CD4-positive, alpha-beta T cell (primary cell): Measurements from ENCODE around the gene PRKN. TPM values are rescaled to one million over a fixed set of nuclear protein-coding genes. Genes with fewer than 3 reads are reported as not detected.
"Not testable (repeated sequence)": the region's sequence is repeated elsewhere in the genome, so short reads cannot be mapped to it uniquely, and the experiment has no call there.

Source experiments
- ATAC-seq: fragments of 200-7000 bp; cut with Tn5 transposase; one replicate; pipeline ENCODE4 v1.10.0; 2022; ENCODE audit warnings: mild to moderate bottlenecking; ENCODE audit not compliant: poor library complexity
- CTCF ChIA-PET: fragments of 350-600 bp; sonication (Branson Sonifier 250); formaldehyde crosslinking; loops from one replicate; lab custom pipeline; 2021; ENCODE audit warnings: antibody characterized with exemption, inconsistent platforms; lab: Charles Lee
- POLR2A ChIA-PET: fragments of 350-600 bp; sonication (Branson Sonifier 250); formaldehyde crosslinking; loops from one replicate; lab custom pipeline; 2021; ENCODE audit warnings: antibody characterized with exemption, inconsistent platforms; lab: Charles Lee
- DNase-seq, 14 experiments: peaks; one replicate each; pipeline ENCODE4 v3.0.0-alpha.2; 2013 to 2020; ENCODE audit warnings: mixed read lengths in 2 of 14
- H3K27ac ChIP-seq, 2 donors: one replicate each; pipeline versions ENCODE4 v1.5.1 to v1.7.0; 2013; ENCODE audit warnings: low read length in 2 of 2, low read depth in 1 of 2, mild to moderate bottlenecking in 1 of 2
- H3K27me3 ChIP-seq, 2 experiments: 1 replicate in 1 of 2; 2 replicates in 1 of 2; pipeline versions ENCODE4 v1.6.1 to v1.7.0; 2013; ENCODE audit warnings: low read length in 2 of 2, control low read depth in 1 of 2, mild to moderate bottlenecking in 1 of 2, moderate library complexity in 1 of 2; ENCODE audit not compliant: insufficient read depth in 2 of 2, control insufficient read depth in 1 of 2
- H3K36me3 ChIP-seq: one replicate; pipeline ENCODE4 v1.6.1; 2013; ENCODE audit warnings: low read length, control low read depth; ENCODE audit not compliant: insufficient read depth
- H3K4me1 ChIP-seq: one replicate; pipeline ENCODE4 v1.6.1; 2013; ENCODE audit warnings: low read length, control low read depth; ENCODE audit not compliant: insufficient read depth
- H3K4me3 ChIP-seq: one replicate; pipeline ENCODE4 v1.5.1; 2013; ENCODE audit warnings: mild to moderate bottlenecking, low read length, moderate library complexity
- H3K9me3 ChIP-seq, 2 experiments: 1 replicate in 1 of 2; 2 replicates in 1 of 2; pipeline versions ENCODE4 v1.6.1 to v1.7.0; 2013; ENCODE audit warnings: low read length in 2 of 2, mild to moderate bottlenecking in 2 of 2, control low read depth in 1 of 2, moderate library complexity in 1 of 2; ENCODE audit not compliant: control insufficient read depth in 1 of 2, insufficient read depth in 1 of 2
- H3K27ac Mint-ChIP-seq: one replicate; pipeline ENCODE4 v1.8.0; 2020; ENCODE audit warnings: mixed read lengths
- H3K27me3 Mint-ChIP-seq: one replicate; pipeline ENCODE4 v1.8.0; 2021; ENCODE audit warnings: mixed read lengths
- H3K36me3 Mint-ChIP-seq: one replicate; pipeline ENCODE4 v1.8.0; 2021; ENCODE audit warnings: low read depth, mixed read lengths
- H3K4me1 Mint-ChIP-seq: one replicate; pipeline ENCODE4 v1.8.0; 2021; ENCODE audit warnings: low read depth, mixed read lengths
- H3K4me3 Mint-ChIP-seq: one replicate; pipeline ENCODE4 v1.8.0; 2020; ENCODE audit warnings: mild to moderate bottlenecking, mixed read lengths
- H3K9me3 Mint-ChIP-seq: one replicate; pipeline ENCODE4 v1.8.0; 2020; ENCODE audit warnings: mixed read lengths
- CTCF ChIP-seq: fragments of 200-600 bp; IDR thresholded peaks from one replicate; pipeline ENCODE4 v1.8.0; 2022; ENCODE audit warnings: antibody characterized with exemption, mild to moderate bottlenecking
- intact Hi-C, 2 experiments: fragments of 100-400 bp; cut with DNase I in 1 of 2; cut with micrococcal nuclease in 1 of 2; formaldehyde crosslinking; loops; one replicate each; pipeline versions ENCODE4 v1.15.1 to v1.9.0; 2023 to 2025; cut with DNase I, micrococcal nuclease
- total RNA-seq, 174 experiments: library from RNA in 2 of 174; stranded (reverse) in 2 of 174; gene quantifications; one replicate each; pipeline ENCODE4 v1.2.3 and lab custom pipeline; 2021 to 2026

PRKN gene
- total RNA-seq, 2 experiments from 2014 or later = 5.2 to 5.4 TPM

- Mint-ChIP-seq H3K36me3 (no peaks in the 10 kb centered on the region), H3K4me3 (no peak overlapping the region), H3K27ac (no peak overlapping the region), H3K9me3 (no peaks in the 10 kb centered on the region), H3K27me3 (no peaks in the 10 kb centered on the region), H3K4me1 (no peaks in the 10 kb centered on the region)
- ATAC-seq = no peak
- intact Hi-C loops = no loop called here
- CTCF ChIA-PET = no interaction called here
- Histone ChIP-seq H3K27me3 (no peaks in the 10 kb centered on the region), H3K4me3 (no peak overlapping the region), H3K27ac (no peak overlapping the region), H3K9me3 (no peaks in the 10 kb centered on the region), H3K4me1 (no peaks in the 10 kb centered on the region), H3K36me3 (no peaks in the 10 kb centered on the region)
- POLR2A ChIA-PET = no interaction called here
- no peak for TF ChIP-seq CTCF
- no peak for DNase-seq
Observed at GRCh38 chr6:162679681-162680080, 47.9 kb downstream of the PRKN start.

- H3K27me3 ChIP-seq, H3K4me1 Mint-ChIP-seq, H3K27ac ChIP-seq, H3K36me3 Mint-ChIP-seq, H3K9me3 ChIP-seq, H3K9me3 Mint-ChIP-seq, H3K4me1 ChIP-seq, POLR2A ChIA-PET, H3K27me3 Mint-ChIP-seq, H3K4me3 ChIP-seq, H3K36me3 ChIP-seq, H3K4me3 Mint-ChIP-seq, ATAC-seq, H3K27ac Mint-ChIP-seq, CTCF ChIA-PET, DNase-seq, intact Hi-C loops: not testable (repeated sequence)
Observed at GRCh38 chr6:162678896-162679295, 48.7 kb downstream of the PRKN start.

- ATAC-seq (no peak), DNase-seq (no peak)
- Mint-ChIP-seq H3K36me3 (no peaks in the 10 kb centered on the region), H3K27ac (no peak overlapping the region), H3K27me3 (no peaks in the 10 kb centered on the region), H3K4me3 (no peak overlapping the region), H3K4me1 (no peaks in the 10 kb centered on the region), H3K9me3 (no peaks in the 10 kb centered on the region)
- no peak overlapping the region for H3K4me3 ChIP-seq
- no peak for TF ChIP-seq CTCF
- no peak overlapping the region for H3K27ac ChIP-seq
- no peaks in the 10 kb centered on the region for H3K4me1 ChIP-seq
- ChIA-PET POLR2A (no interaction called here), CTCF (no interaction called here)
- no peaks in the 10 kb centered on the region for H3K36me3 ChIP-seq
- no peaks in the 10 kb centered on the region for H3K27me3 ChIP-seq
- intact Hi-C loops = no loop called here
- no peaks in the 10 kb centered on the region for H3K9me3 ChIP-seq
Observed at GRCh38 chr6:162675503-162675902, 52.1 kb downstream of the PRKN start.

GRCh38 chr6:162674452-162674851 lies 53.1 kb downstream of the PRKN start:
- no peak for ATAC-seq
- Histone ChIP-seq H3K4me1 (no peaks in the 10 kb centered on the region), H3K9me3 (no peaks in the 10 kb centered on the region), H3K36me3 (no peaks in the 10 kb centered on the region), H3K27me3 (no peaks in the 10 kb centered on the region), H3K27ac (no peak overlapping the region), H3K4me3 (no peak overlapping the region)
- no peak for DNase-seq
- Mint-ChIP-seq H3K9me3 (no peaks in the 10 kb centered on the region), H3K36me3 (no peaks in the 10 kb centered on the region), H3K27me3 (no peaks in the 10 kb centered on the region), H3K27ac (no peak overlapping the region), H3K4me1 (no peaks in the 10 kb centered on the region), H3K4me3 (no peak overlapping the region)
- TF ChIP-seq CTCF = no peak
- intact Hi-C loops = no loop called here
- ChIA-PET CTCF (no interaction called here), POLR2A (no interaction called here)
